GM13977 (cell line): ENCODE measurements around the gene CDKL5.

Source experiments
- DNase-seq: peaks from one replicate; pipeline ENCODE4 v3.0.0; 2012; ENCODE audit warnings: low spot score
- CTCF ChIP-seq: IDR thresholded peaks from 2 replicates; pipeline ENCODE4 v1.5.1; 2012; ENCODE audit warnings: mild to moderate bottlenecking, control low read depth; ENCODE audit not compliant: insufficient read depth; ENCODE audit errors: extremely low read depth, missing control alignments
- in situ Hi-C: fragments of 300-500 bp; cut with MboI; formaldehyde crosslinking; loops from one replicate; pipeline ENCODE4 v1.12.0; 2022; ENCODE audit warnings: low sequenced_read_pairs, low pct_unique_long_range_greater_than_20kb, mixed read lengths, inconsistent platforms; ENCODE audit not compliant: unreplicated experiment

CDKL5 gene

GRCh38 chrX:18654875-18655836 is 229.7 kb downstream of the CDKL5 start:
- no peak for DNase-seq
- in situ Hi-C loops = no loop called here
- TF ChIP-seq CTCF = no peak

GRCh38 chrX:18661273-18661672 is 235.9 kb downstream of the CDKL5 start:
- in situ Hi-C loops = no loop called here
- TF ChIP-seq CTCF = no peak
- no peak for DNase-seq

GRCh38 chrX:18664947-18665346 is 239.5 kb downstream of the CDKL5 start:
- in situ Hi-C loops = no loop called here

GRCh38 chrX:18666614-18667013 is 241.2 kb downstream of the CDKL5 start:
- no peak for DNase-seq
- TF ChIP-seq CTCF = no peak
- in situ Hi-C loops = no loop called here

More at GRCh38 chrX:18664947-18665346, 239.5 kb downstream of the CDKL5 start:
- no peak for TF ChIP-seq CTCF
- DNase-seq = no peak

- in situ Hi-C loops = no loop called here
- DNase-seq = peak; percentile 40
- no peak for TF ChIP-seq CTCF
These were observed 242.8 kb downstream of the CDKL5 start for GRCh38 chrX:18668071-18668835.

GRCh38 chrX:18672008-18672407 is 246.6 kb downstream of the CDKL5 start, which contains the start of gene RS1:
Gene RS1, minus strand, starts transcription at chrX:18672108. Its CDS starts 40 bp downstream, at chrX:18672068.
- in situ Hi-C loops = no loop called here
- DNase-seq = no peak
- TF ChIP-seq CTCF = no peak
